RWPE2 (cell line): Measurements from ENCODE around the gene ECHDC3.
"Not testable (repeated sequence)": the region's sequence is repeated elsewhere in the genome, so short reads cannot be mapped to it uniquely, and the experiment has no call there.

Source experiments
- ATAC-seq: fragments of 200-7000 bp; cut with Tn5 transposase; 3 replicates; pipeline ENCODE4 v1.9.1; 2021; ENCODE audit warnings: low read depth
- DNase-seq: peaks from one replicate; pipeline ENCODE4 v3.0.0-alpha.2; 2020; ENCODE audit warnings: low spot score
- H3K27ac ChIP-seq: fragments of 450-650 bp; 2 replicates; pipeline ENCODE4 v1.5.1; 2017; ENCODE audit warnings: mild to moderate bottlenecking; ENCODE audit not compliant: poor library complexity, severe bottlenecking
- H3K27me3 ChIP-seq: fragments of 250-450 bp; sonication (Bioruptor Pico); 2 replicates; pipeline ENCODE4 v1.5.1; 2021; ENCODE audit warnings: mild to moderate bottlenecking, moderate library complexity; ENCODE audit not compliant: insufficient read depth, poor library complexity, severe bottlenecking
- H3K36me3 ChIP-seq: fragments of 250-450 bp; sonication (Bioruptor Pico); 2 replicates; pipeline ENCODE4 v1.5.1; 2020; ENCODE audit warnings: low read depth, mild to moderate bottlenecking, moderate library complexity
- H3K4me1 ChIP-seq: fragments of 250-450 bp; sonication (Bioruptor Pico); 2 replicates; pipeline ENCODE4 v1.5.1; 2021; ENCODE audit warnings: mild to moderate bottlenecking, moderate library complexity; ENCODE audit not compliant: insufficient read depth, poor library complexity, severe bottlenecking
- H3K4me3 ChIP-seq: fragments of 250-450 bp; sonication (Bioruptor Pico); 2 replicates; pipeline ENCODE4 v1.5.1; 2021; ENCODE audit warnings: mild to moderate bottlenecking, moderate library complexity; ENCODE audit not compliant: severe bottlenecking
- H3K9me3 ChIP-seq: fragments of 250-450 bp; sonication (Bioruptor Pico); 2 replicates; pipeline ENCODE4 v1.5.1; 2021; ENCODE audit warnings: mild to moderate bottlenecking, moderate library complexity; ENCODE audit not compliant: severe bottlenecking
- CTCF ChIP-seq: fragments of 450-650 bp; IDR thresholded peaks from one replicate; pipeline ENCODE4 v1.5.1; 2017; ENCODE audit warnings: mild to moderate bottlenecking, moderate library complexity; ENCODE audit not compliant: poor library complexity, severe bottlenecking

Gene ECHDC3

GRCh38 chr10:11702264-11702663, 39.9 kb upstream of the ECHDC3 start:
- DNase-seq (no peak), ATAC-seq (no peak)
- no peak overlapping the region for H3K4me3 ChIP-seq
- no peaks in the 10 kb centered on the region for H3K9me3 ChIP-seq
- no peak for TF ChIP-seq CTCF
- H3K4me1 ChIP-seq, result no peaks in the 10 kb centered on the region
- no peaks in the 10 kb centered on the region for H3K36me3 ChIP-seq
- H3K27me3 ChIP-seq, result no peaks in the 10 kb centered on the region
- H3K27ac ChIP-seq, result no peak overlapping the region

GRCh38 chr10:11704092-11704491, 38.1 kb upstream of the ECHDC3 start:
- H3K4me3 ChIP-seq, result no peak overlapping the region
- TF ChIP-seq CTCF, result no peak
- H3K4me1 ChIP-seq, result no peaks in the 10 kb centered on the region
- ATAC-seq (no peak), DNase-seq (no peak)
- no peaks in the 10 kb centered on the region for H3K27me3 ChIP-seq
- H3K9me3 ChIP-seq, result no peaks in the 10 kb centered on the region
- H3K27ac ChIP-seq, result no peak overlapping the region
- H3K36me3 ChIP-seq, result no peaks in the 10 kb centered on the region

- no peaks in the 10 kb centered on the region for H3K36me3 ChIP-seq
- H3K4me1 ChIP-seq, result no peaks in the 10 kb centered on the region
- H3K27ac ChIP-seq, result no peak overlapping the region
- no peaks in the 10 kb centered on the region for H3K9me3 ChIP-seq
- TF ChIP-seq CTCF, result no peak
- DNase-seq (no peak), ATAC-seq (no peak)
- no peaks in the 10 kb centered on the region for H3K27me3 ChIP-seq
- H3K4me3 ChIP-seq, result no peak overlapping the region
Observed at GRCh38 chr10:11705722-11706121, 36.5 kb upstream of the ECHDC3 start.

GRCh38 chr10:11706895-11707567, 35.2 kb upstream of the ECHDC3 start:
- Histone ChIP-seq H3K4me1 (no peaks in the 10 kb centered on the region), H3K4me3 (no peak overlapping the region), H3K36me3 (no peaks in the 10 kb centered on the region), H3K9me3 (no peaks in the 10 kb centered on the region), H3K27ac (no peak overlapping the region), H3K27me3 (no peaks in the 10 kb centered on the region)
- ATAC-seq, result no peak
- no peak for TF ChIP-seq CTCF
- DNase-seq, result no peak

GRCh38 chr10:11707624-11708350, 34.4 kb upstream of the ECHDC3 start:
- Histone ChIP-seq H3K4me3 (no peak overlapping the region), H3K9me3 (no peaks in the 10 kb centered on the region), H3K36me3 (no peaks in the 10 kb centered on the region), H3K27me3 (no peaks in the 10 kb centered on the region), H3K27ac (no peak overlapping the region), H3K4me1 (no peaks in the 10 kb centered on the region)
- no peak for ATAC-seq
- DNase-seq, result no peak
- no peak for TF ChIP-seq CTCF

GRCh38 chr10:11708801-11709200, 33.4 kb upstream of the ECHDC3 start:
- not testable (repeated sequence) for H3K4me1 ChIP-seq

More at GRCh38 chr10:11708801-11709200, 33.4 kb upstream of the ECHDC3 start:
- not testable (repeated sequence) for H3K9me3 ChIP-seq, H3K4me3 ChIP-seq, H3K27me3 ChIP-seq, DNase-seq, ATAC-seq, H3K27ac ChIP-seq, H3K36me3 ChIP-seq
